Epithelial cell of esophagus (primary cell): ENCODE measurements around the gene LYAR.
A peak's percentile ranks its signal among the peaks of the same experiment; 100 is the strongest.

Experiments used
- DNase-seq: peaks from one replicate; pipeline ENCODE4 v3.0.0; 2010; ENCODE audit warnings: low read depth
- H3K4me3 ChIP-seq: 2 replicates; pipeline ENCODE4 v1.5.1; 2011; ENCODE audit warnings: mild to moderate bottlenecking, low read length, control low read depth
- CTCF ChIP-seq: IDR thresholded peaks from 2 replicates; pipeline ENCODE4 v1.5.1; 2011; ENCODE audit warnings: low read depth, mild to moderate bottlenecking, low read length, control low read depth, inconsistent platforms; ENCODE audit not compliant: insufficient read depth; ENCODE audit errors: missing control alignments

The LYAR gene

GRCh38 chr4:4330794-4331193 lies 40.8 kb upstream of the LYAR start:
- no peak for TF ChIP-seq CTCF
- H3K4me3 ChIP-seq, result no peak overlapping the region
- DNase-seq, result no peak

- DNase-seq, result no peak
- H3K4me3 ChIP-seq, result no peak overlapping the region
- TF ChIP-seq CTCF, result no peak
These were observed 39.5 kb upstream of the LYAR start for GRCh38 chr4:4329496-4329895.

GRCh38 chr4:4328840-4329239 lies 38.9 kb upstream of the LYAR start:
- no peak for TF ChIP-seq CTCF
- H3K4me3 ChIP-seq, result no peak overlapping the region
- no peak for DNase-seq

- no peak for DNase-seq
- no peak for TF ChIP-seq CTCF
- no peak overlapping the region for H3K4me3 ChIP-seq
These were observed 38.3 kb upstream of the LYAR start for GRCh38 chr4:4328206-4328605.

GRCh38 chr4:4327652-4328121 lies 37.7 kb upstream of the LYAR start:
- no peak overlapping the region for H3K4me3 ChIP-seq
- DNase-seq, result peak; percentile 9
- TF ChIP-seq CTCF, result no peak

- TF ChIP-seq CTCF, result no peak
- no peak overlapping the region for H3K4me3 ChIP-seq
- no peak for DNase-seq
These were observed 36.2 kb upstream of the LYAR start for GRCh38 chr4:4326166-4326565.

GRCh38 chr4:4325321-4325720 lies 35.4 kb upstream of the LYAR start:
- no peak for DNase-seq
- no peak for TF ChIP-seq CTCF
- no peak overlapping the region for H3K4me3 ChIP-seq
